D721Med (cell line): ENCODE results near the gene CGGBP1.
"Not testable (repeated sequence)": the region's sequence is repeated elsewhere in the genome, so short reads cannot be mapped to it uniquely, and the experiment has no call there.

Experiments
- DNase-seq: peaks from one replicate; pipeline ENCODE4 v3.0.0; 2011; ENCODE audit warnings: low spot score; ENCODE audit not compliant: insufficient read length
- FAIRE-seq: peaks from 2 replicates; lab custom pipeline; 2011; peaks lifted over from hg19 to GRCh38; lab: Jason Lieb, UNC
- TF ChIP-seq, protein P1 (sequence below): IDR thresholded peaks from 2 replicates; pipeline ENCODE4 v1.5.1; 2012; ENCODE audit warnings: mild to moderate bottlenecking, control low read depth; ENCODE audit not compliant: insufficient read depth; ENCODE audit errors: missing control alignments

The CGGBP1 gene

DNA sequence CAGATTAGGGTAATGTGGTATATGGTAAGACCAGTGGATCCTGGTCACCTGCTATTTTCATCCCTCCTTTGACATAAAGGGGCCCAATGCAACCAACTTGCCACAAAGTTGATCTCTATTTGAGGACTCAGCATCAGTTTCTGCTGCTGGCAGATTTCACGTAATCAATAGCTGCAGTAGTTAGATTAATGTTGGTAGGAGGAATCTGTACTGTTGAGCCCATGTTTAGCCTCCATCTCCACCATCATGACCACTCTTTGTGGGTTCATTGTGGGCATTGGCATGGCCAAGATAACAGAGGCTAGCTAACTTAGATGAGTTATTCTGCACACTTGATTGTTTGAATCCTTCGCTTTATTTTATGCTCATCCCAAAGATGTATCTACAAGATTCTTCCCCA is 29.9 kb downstream of the CGGBP1 start:
- TF ChIP-seq, protein P1, sequence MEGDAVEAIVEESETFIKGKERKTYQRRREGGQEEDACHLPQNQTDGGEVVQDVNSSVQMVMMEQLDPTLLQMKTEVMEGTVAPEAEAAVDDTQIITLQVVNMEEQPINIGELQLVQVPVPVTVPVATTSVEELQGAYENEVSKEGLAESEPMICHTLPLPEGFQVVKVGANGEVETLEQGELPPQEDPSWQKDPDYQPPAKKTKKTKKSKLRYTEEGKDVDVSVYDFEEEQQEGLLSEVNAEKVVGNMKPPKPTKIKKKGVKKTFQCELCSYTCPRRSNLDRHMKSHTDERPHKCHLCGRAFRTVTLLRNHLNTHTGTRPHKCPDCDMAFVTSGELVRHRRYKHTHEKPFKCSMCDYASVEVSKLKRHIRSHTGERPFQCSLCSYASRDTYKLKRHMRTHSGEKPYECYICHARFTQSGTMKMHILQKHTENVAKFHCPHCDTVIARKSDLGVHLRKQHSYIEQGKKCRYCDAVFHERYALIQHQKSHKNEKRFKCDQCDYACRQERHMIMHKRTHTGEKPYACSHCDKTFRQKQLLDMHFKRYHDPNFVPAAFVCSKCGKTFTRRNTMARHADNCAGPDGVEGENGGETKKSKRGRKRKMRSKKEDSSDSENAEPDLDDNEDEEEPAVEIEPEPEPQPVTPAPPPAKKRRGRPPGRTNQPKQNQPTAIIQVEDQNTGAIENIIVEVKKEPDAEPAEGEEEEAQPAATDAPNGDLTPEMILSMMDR: no peak
- FAIRE-seq (no peak), DNase-seq (no peak)

DNA sequence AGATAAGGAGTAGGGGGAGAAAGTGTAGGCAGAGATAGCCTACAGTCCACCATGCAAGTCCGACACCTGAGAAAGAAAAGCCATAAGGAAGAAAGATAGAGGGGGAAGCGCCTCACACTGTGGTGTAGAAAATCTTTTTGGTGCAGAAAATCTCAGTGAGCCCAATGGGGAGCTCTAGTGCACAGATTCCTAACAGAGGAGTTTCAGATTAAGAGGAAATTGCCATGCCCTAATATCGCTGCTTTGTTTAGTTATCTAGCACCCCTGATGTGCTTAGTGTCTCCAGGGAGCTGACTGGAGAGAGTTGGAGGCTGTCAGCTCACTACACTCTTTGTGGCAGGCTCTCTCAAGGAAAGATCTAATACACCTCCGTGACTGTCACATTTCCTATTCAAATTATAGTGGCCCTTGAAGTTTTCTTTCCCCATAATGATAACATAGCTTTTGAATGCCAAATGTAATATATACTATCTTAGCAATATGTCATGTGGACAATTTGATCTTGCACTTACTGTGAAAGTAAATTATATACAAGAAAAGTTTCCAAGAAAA is 33.7 kb downstream of the CGGBP1 start:
- no peak for DNase-seq
- TF ChIP-seq, protein P1: no peak
- FAIRE-seq: no peak

DNA sequence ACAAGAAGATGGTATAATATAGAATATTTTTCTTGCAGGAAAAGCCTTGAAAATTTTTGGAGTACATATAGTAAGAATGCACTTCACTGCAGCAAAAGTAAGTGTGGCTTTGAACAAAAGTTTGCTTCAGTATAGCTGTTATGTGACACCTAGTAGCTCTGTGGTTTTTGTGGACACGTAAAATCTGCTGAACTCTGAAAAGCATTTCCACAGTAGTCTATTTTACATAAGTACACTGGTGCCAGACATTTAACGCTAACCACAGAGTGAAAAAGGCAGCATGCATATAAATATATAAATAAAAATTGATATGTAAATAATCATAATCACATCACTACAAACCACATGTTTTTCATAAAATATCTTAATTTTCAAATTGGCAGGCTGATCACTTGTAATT is 39.8 kb downstream of the CGGBP1 start:
- no peak for DNase-seq
- FAIRE-seq: no peak
- TF ChIP-seq, protein P1: no peak

DNA sequence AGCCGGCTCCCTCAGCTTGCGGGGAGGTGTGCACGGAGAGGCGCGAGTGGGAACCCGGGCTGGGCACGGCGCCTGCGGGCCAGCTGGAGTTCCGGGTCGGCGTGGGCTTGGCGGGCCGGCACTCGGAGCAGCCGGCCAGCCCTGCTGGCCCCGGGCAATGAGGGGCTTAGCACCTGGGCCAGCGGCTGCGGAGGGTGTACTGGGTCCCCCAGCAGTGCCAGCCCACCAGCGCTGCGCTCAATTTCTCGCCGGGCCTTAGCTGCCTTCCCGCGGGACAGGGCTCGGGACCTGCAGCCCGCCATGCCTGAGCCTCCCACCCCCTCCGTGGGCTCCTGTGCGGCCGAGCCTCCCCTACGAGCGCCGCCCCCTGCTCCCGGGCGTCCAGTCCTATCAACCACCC is 43.1 kb downstream of the CGGBP1 start:
- not testable (repeated sequence) for FAIRE-seq, DNase-seq

DNA sequence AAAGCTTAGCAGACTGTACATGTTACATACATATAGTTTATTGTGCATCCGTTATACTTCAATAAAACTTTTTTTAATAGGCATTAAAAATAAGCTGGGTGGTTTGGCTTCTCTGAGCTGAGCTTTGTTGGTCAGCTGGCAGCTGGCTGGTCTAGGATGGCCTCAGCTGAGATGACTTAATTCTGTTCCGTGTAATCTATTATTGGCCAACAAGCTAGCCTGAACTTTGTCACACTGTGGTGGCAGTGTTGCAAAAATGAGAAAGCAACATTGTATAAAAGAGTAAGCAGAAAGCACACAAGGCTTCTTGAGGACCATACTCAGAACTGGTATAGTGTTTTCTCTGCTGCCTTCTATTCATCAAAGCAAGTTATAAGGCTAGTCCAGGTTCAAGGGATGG is 45.2 kb downstream of the CGGBP1 start:
- FAIRE-seq: no peak
- no peak for DNase-seq
- TF ChIP-seq, protein P1: no peak

DNA sequence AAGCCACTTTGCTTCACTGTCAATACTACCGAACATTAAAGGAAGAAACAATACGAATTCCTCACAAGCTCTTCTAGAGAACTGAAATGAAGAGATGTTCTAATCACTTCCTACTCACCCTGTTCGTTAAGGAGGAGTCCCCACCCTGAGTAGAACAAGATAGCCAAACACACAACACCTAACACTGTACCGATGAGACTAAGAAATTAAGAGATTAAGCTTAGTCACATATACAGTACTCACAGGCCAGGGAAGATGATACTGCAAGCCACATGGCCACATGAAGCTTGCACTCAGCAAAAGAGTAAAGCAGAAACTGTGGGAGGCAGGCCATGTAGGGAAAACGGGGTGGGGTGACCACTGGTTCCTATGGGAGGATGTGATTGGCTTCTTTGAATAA is 48.0 kb downstream of the CGGBP1 start:
- TF ChIP-seq, protein P1: no peak
- FAIRE-seq: no peak

DNA sequence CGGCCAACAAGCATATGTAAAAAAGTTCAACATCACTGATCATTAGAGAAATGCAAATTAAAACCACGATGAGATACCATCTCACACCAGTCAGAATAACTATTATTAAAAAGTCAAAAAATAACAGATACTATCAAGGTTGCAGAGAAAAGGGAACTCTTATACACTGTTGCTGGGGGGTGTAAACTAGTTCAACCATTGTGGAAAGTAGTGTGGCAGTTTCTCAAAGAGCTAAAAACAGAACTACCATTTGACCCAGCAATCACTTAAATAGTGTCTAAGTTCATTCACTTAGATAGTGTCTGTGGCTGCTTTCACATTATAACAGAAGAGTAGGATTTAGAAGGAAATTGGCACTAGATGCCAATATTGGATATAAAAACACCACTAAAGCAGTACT is 49.7 kb downstream of the CGGBP1 start:
- TF ChIP-seq, protein P1: no peak
- no peak for FAIRE-seq
- no peak for DNase-seq

More for the DNA sequence above, 48.0 kb downstream of the CGGBP1 start:
- no peak for DNase-seq

DNA sequence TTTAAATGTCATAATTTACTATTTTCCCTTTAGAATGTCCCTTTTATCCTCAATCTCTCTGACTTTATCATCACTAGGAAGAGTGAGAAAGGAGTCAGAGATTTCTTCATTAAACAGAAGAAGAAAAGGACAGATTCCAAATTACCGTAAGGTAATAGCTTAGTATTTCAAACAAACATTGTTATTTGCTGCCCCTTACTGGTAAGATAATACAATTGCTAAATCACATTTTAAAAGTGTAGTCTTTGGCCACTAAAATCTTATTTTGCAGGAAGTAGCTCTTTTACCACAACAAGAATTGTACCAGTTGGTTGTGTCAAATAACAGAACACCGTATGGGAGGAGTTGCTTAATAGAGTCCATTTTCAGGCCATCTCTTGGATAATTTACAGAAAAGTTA is 53.7 kb downstream of the CGGBP1 start:
- DNase-seq (no peak), FAIRE-seq (peak; percentile 68)
- TF ChIP-seq, protein P1: peak; percentile 52
